SK-N-SH (cell line): ENCODE measurements around the gene PGM5. TPM values are rescaled to one million over a fixed set of nuclear protein-coding genes. Genes with fewer than 3 reads are reported as not detected.

Experiments used
- CTCF ChIA-PET: fragments of 300-600, 350-600 bp; formaldehyde crosslinking; extraction: SDS; loops from one replicate; lab custom pipeline; 2021; lab: Yijun Ruan, JAX
- POLR2A ChIA-PET: fragments of 350-600 bp; sonication (Branson Sonifier 250); formaldehyde crosslinking; extraction: SDS; loops from one replicate; lab custom pipeline; 2020; ENCODE audit warnings: antibody characterized with exemption, inconsistent platforms; lab: Yijun Ruan, JAX
- DNase-seq: peaks from one replicate; pipeline ENCODE4 v3.0.0; 2012
- H2AFZ ChIP-seq: fragments of 200-600 bp; sonication (generic); 2 replicates; pipeline ENCODE4 v1.8.1; 2016; ENCODE audit warnings: antibody characterized with exemption, mild to moderate bottlenecking, low read depth
- H3F3A ChIP-seq: fragments of 200-600 bp; sonication (generic); replicated peaks from 2 replicates; pipeline ENCODE3; 2016; ENCODE audit warnings: antibody characterized with exemption, mild to moderate bottlenecking; ENCODE audit not compliant: insufficient read depth
- H3K27ac ChIP-seq, 2 experiments: fragments of 200-500 bp in 1 of 2; fragments of 200-600 bp in 1 of 2; sonication (Bioruptor generic) in 1 of 2; sonication (generic), shearing (Covaris generic) in 1 of 2; 2 replicates each; pipeline versions ENCODE4 v1.5.1 to v1.6.1; 2014 to 2016; ENCODE audit warnings: low read depth in 2 of 2, inconsistent platforms in 1 of 2, low read length in 1 of 2, mild to moderate bottlenecking in 1 of 2, mixed read lengths in 1 of 2
- H3K27me3 ChIP-seq: fragments of 200-600 bp; sonication (generic), shearing (Covaris generic); 2 replicates; pipeline ENCODE4 v1.6.1; 2016; ENCODE audit warnings: mixed run types; ENCODE audit not compliant: insufficient read depth
- H3K36me3 ChIP-seq, 2 experiments: fragments of 200-500 bp in 1 of 2; fragments of 200-600 bp in 1 of 2; sonication (Bioruptor generic) in 1 of 2; sonication (generic) in 1 of 2; replicated peaks in 1 of 2; 2 replicates each; pipeline versions ENCODE3 to v1.5.1; 2014 to 2016; ENCODE audit warnings: low read length in 1 of 2, mild to moderate bottlenecking in 1 of 2; ENCODE audit not compliant: insufficient read depth in 2 of 2, control insufficient read depth in 1 of 2
- H3K4me1 ChIP-seq, 2 experiments: fragments of 200-500 bp in 1 of 2; fragments of 200-600 bp in 1 of 2; sonication (Bioruptor generic) in 1 of 2; sonication (generic), shearing (Covaris generic) in 1 of 2; 2 replicates each; pipeline versions ENCODE4 v1.5.1 to v1.6.1; 2014 to 2016; ENCODE audit warnings: low read depth in 1 of 2, low read length in 1 of 2, mixed run types in 1 of 2; ENCODE audit not compliant: insufficient read depth in 2 of 2, control insufficient read depth in 1 of 2
- H3K4me2 ChIP-seq: fragments of 200-600 bp; sonication (generic), shearing (Covaris generic); 2 replicates; pipeline ENCODE4 v1.6.1; 2017; ENCODE audit warnings: mixed run types
- H3K4me3 ChIP-seq, 2 experiments: fragments of 200-500 bp in 1 of 2; fragments of 200-600 bp in 1 of 2; sonication (Bioruptor generic) in 1 of 2; sonication (generic), shearing (Covaris generic) in 1 of 2; 2 replicates each; pipeline versions ENCODE4 v1.5.1 to v1.8.1; 2014 to 2016; ENCODE audit warnings: low read depth in 2 of 2, inconsistent platforms in 1 of 2, low read length in 1 of 2, mild to moderate bottlenecking in 1 of 2, mixed read lengths in 1 of 2, moderate library complexity in 1 of 2
- H3K79me2 ChIP-seq: fragments of 200-600 bp; sonication (generic); 2 replicates; pipeline ENCODE4 v1.8.1; 2017; ENCODE audit warnings: mild to moderate bottlenecking; ENCODE audit not compliant: insufficient read depth
- H3K9ac ChIP-seq: fragments of 200-600 bp; sonication (generic); 2 replicates; pipeline ENCODE4 v1.6.1; 2017; ENCODE audit warnings: mixed run types
- H3K9me2 ChIP-seq: fragments of 200-600 bp; sonication (generic); 2 replicates; pipeline ENCODE4 v1.6.1; 2017; ENCODE audit warnings: mixed run types
- H3K9me3 ChIP-seq: fragments of 200-600 bp; sonication (generic); 2 replicates; pipeline ENCODE4 v1.6.1; 2017; ENCODE audit warnings: mixed run types, mild to moderate bottlenecking, moderate library complexity
- H4K20me1 ChIP-seq: fragments of 200-600 bp; sonication (generic); 2 replicates; pipeline ENCODE4 v1.6.1; 2017; ENCODE audit warnings: mild to moderate bottlenecking, mixed run types; ENCODE audit not compliant: insufficient read depth
- CTCF ChIP-seq: fragments of 200-600 bp; sonication (generic); IDR thresholded peaks from 2 replicates; pipeline ENCODE4 v1.6.1; 2017; ENCODE audit warnings: antibody characterized with exemption, mild to moderate bottlenecking, moderate library complexity
- ELF1 ChIP-seq: IDR thresholded peaks from 2 replicates; pipeline ENCODE4 v1.4.0; 2012
- EP300 ChIP-seq, 2 experiments: IDR thresholded peaks; 2 replicates each; pipeline versions ENCODE4 v1.4.0 to v1.6.1; 2012; ENCODE audit warnings: borderline replicate concordance in 1 of 2, low read depth in 1 of 2, low read length in 1 of 2
- FOSL2 ChIP-seq: IDR thresholded peaks from 2 replicates; pipeline ENCODE4 v1.4.0; 2012; ENCODE audit warnings: low read depth, mild to moderate bottlenecking, moderate library complexity, borderline replicate concordance
- FOXM1 ChIP-seq: IDR thresholded peaks from 2 replicates; pipeline ENCODE4 v1.4.0; 2012; ENCODE audit warnings: low read depth, mild to moderate bottlenecking
- GABPA ChIP-seq: IDR thresholded peaks from 2 replicates; pipeline ENCODE4 v1.4.0; 2012; ENCODE audit warnings: low read depth, mild to moderate bottlenecking
- JUND ChIP-seq: IDR thresholded peaks from 2 replicates; pipeline ENCODE4 v1.4.0; 2012
- MAX ChIP-seq: IDR thresholded peaks from 2 replicates; pipeline ENCODE4 v1.4.0; 2012; ENCODE audit warnings: low read depth
- MXI1 ChIP-seq: IDR thresholded peaks from 2 replicates; pipeline ENCODE4 v1.6.1; 2012; ENCODE audit warnings: mild to moderate bottlenecking, low read depth, low read length, improper control_type of control experiment
- NRF1 ChIP-seq: IDR thresholded peaks from 2 replicates; pipeline ENCODE4 v1.6.1; 2012; ENCODE audit warnings: low read depth, mild to moderate bottlenecking, low read length
- POLR2AphosphoS5 ChIP-seq: IDR thresholded peaks from 2 replicates; pipeline ENCODE4 v1.6.1; 2012; ENCODE audit warnings: low read depth, low read length
- RAD21 ChIP-seq: IDR thresholded peaks from 2 replicates; pipeline ENCODE4 v1.6.1; 2012; ENCODE audit warnings: mild to moderate bottlenecking, low read length
- RCOR1 ChIP-seq: fragments of 150-350 bp; IDR thresholded peaks from 2 replicates; pipeline ENCODE4 v1.6.1; 2017; ENCODE audit warnings: antibody characterized with exemption, low read length
- REST ChIP-seq: IDR thresholded peaks from 2 replicates; pipeline ENCODE4 v1.6.1; 2012; ENCODE audit warnings: mild to moderate bottlenecking, low read depth, low read length, moderate library complexity
- RFX5 ChIP-seq: IDR thresholded peaks from 2 replicates; pipeline ENCODE4 v1.6.1; 2012; ENCODE audit warnings: mild to moderate bottlenecking, improper control_type of control experiment, low read length
- SIN3A ChIP-seq: IDR thresholded peaks from 2 replicates; pipeline ENCODE4 v1.6.1; 2012; ENCODE audit warnings: low read depth, mild to moderate bottlenecking, low read length, moderate library complexity, borderline replicate concordance
- SMC3 ChIP-seq: IDR thresholded peaks from 2 replicates; pipeline ENCODE4 v1.6.1; 2012; ENCODE audit warnings: low read depth, low read length, improper control_type of control experiment
- TAF1 ChIP-seq: IDR thresholded peaks from 2 replicates; pipeline ENCODE4 v1.6.1; 2012; ENCODE audit warnings: low read depth, mild to moderate bottlenecking, low read length, moderate library complexity, borderline replicate concordance
- TCF12 ChIP-seq: IDR thresholded peaks from 2 replicates; pipeline ENCODE4 v1.4.0; 2012
- USF2 ChIP-seq: fragments of 150-350 bp; IDR thresholded peaks from 2 replicates; pipeline ENCODE4 v1.6.1; 2017; ENCODE audit warnings: antibody characterized with exemption, low read length, low read depth, borderline replicate concordance
- WGBS: methylation state at CpG from one replicate; pipeline ENCODE4 v1.1.6; 2017; ENCODE audit warnings: low lambda C conversion rate; 5-methylcytosine and 5-hydroxymethylcytosine counted together
- polyA plus RNA-seq, 3 experiments: library from polyadenylated mRNA; depleted of rRNA; stranded (reverse); fragments of >200 nt; gene quantifications; 2 replicates each; pipeline ENCODE4 v1.2.3, GENCODE V29; 2012

The PGM5 gene
- polyA plus RNA-seq, 1 of the 3 experiments (the other 2 are of a cell fraction) = not detected

- H4K20me1 ChIP-seq = no peaks in the 10 kb centered on the region
- WGBS = 13% methylated on average over 7 of the region's 7 CpGs
- H3K79me2 ChIP-seq = no peaks in the 10 kb centered on the region
- no peaks in the 10 kb centered on the region for H3K4me1 ChIP-seq
- no peak for TF ChIP-seq POLR2AphosphoS5
- TF ChIP-seq JUND = no peak
- no peak for TF ChIP-seq MAX
- TF ChIP-seq USF2 = no peak
- no peak for TF ChIP-seq TAF1
- DNase-seq = no peak
- no peak overlapping the region for H2AFZ ChIP-seq
- H3K4me2 ChIP-seq = no peak overlapping the region
- no peaks in the 10 kb centered on the region for H3K36me3 ChIP-seq
- no peaks in the 10 kb centered on the region for H3F3A ChIP-seq
- no peaks in the 10 kb centered on the region for H3K9me3 ChIP-seq
- no peaks in the 10 kb centered on the region for H3K9me2 ChIP-seq
- no peak overlapping the region for H3K9ac ChIP-seq
- POLR2A ChIA-PET = no interaction called here
- no peak overlapping the region for H3K4me3 ChIP-seq
- CTCF ChIA-PET = no interaction called here
- H3K27me3 ChIP-seq = no peaks in the 10 kb centered on the region
- no peak overlapping the region for H3K27ac ChIP-seq
Measured at GRCh38 chr9:68462105-68462775, 105.8 kb downstream of the PGM5 start.

- Histone ChIP-seq H2AFZ (no peak overlapping the region), H3K27me3 (no peaks in the 10 kb centered on the region), H3F3A (no peaks in the 10 kb centered on the region), H3K9me2 (no peaks in the 10 kb centered on the region), H3K36me3 (no peaks in the 10 kb centered on the region), H3K9me3 (no peaks in the 10 kb centered on the region), H3K4me1 (no peaks in the 10 kb centered on the region), H3K4me3 (no peak overlapping the region), H3K4me2 (no peak overlapping the region), H3K27ac (no peak overlapping the region), H3K9ac (no peak overlapping the region), H4K20me1 (no peaks in the 10 kb centered on the region), H3K79me2 (no peaks in the 10 kb centered on the region)
- ChIA-PET CTCF (no interaction called here), POLR2A (no interaction called here)
- DNase-seq = no peak
- TF ChIP-seq RFX5 (no peak), EP300 (IDR thresholded peaks at IDR 0.05; ENCODE audit: borderline replicate concordance in 1 of 2, low read depth in 1 of 2, low read length in 1 of 2) (no peak), TAF1 (no peak), JUND (no peak), SIN3A (no peak), ELF1 (no peak), CTCF (no peak), RCOR1 (no peak), USF2 (no peak), REST (no peak), GABPA (no peak), SMC3 (no peak), TCF12 (no peak), MAX (no peak), MXI1 (no peak), FOXM1 (no peak), FOSL2 (no peak), NRF1 (no peak), RAD21 (no peak)
Measured at GRCh38 chr9:68470067-68470466, 113.7 kb downstream of the PGM5 start.
